Superior temporal gyrus (tissue), 1 donor: ENCODE results near the gene SPTBN2.
"Not testable (repeated sequence)": the region's sequence is repeated elsewhere in the genome, so short reads cannot be mapped to it uniquely, and the experiment has no call there.

Source experiments
- DNase-seq: peaks from one replicate; pipeline ENCODE4 v3.0.0-alpha.2; 2016; ENCODE audit errors: extremely low spot score

The SPTBN2 gene

GRCh38 chr11:66724167-66724566 is 4.8 kb downstream of the SPTBN2 start:
- DNase-seq: not testable (repeated sequence)

- no peak for DNase-seq
These were observed 5.3 kb downstream of the SPTBN2 start for GRCh38 chr11:66723693-66724092.

GRCh38 chr11:66722745-66723651 is 6.0 kb downstream of the SPTBN2 start:
- DNase-seq: no peak

GRCh38 chr11:66721939-66722338 is 7.1 kb downstream of the SPTBN2 start:
- DNase-seq: no peak

- no peak for DNase-seq
These were observed 8.0 kb downstream of the SPTBN2 start for GRCh38 chr11:66720899-66721470.

- DNase-seq: no peak
These were observed 8.7 kb downstream of the SPTBN2 start for GRCh38 chr11:66720223-66720898.

- DNase-seq: no peak
These were observed 9.7 kb downstream of the SPTBN2 start for GRCh38 chr11:66719111-66719872.

GRCh38 chr11:66718320-66718971 is 10.6 kb downstream of the SPTBN2 start:
- DNase-seq: no peak

- no peak for DNase-seq
These were observed 11.1 kb downstream of the SPTBN2 start for GRCh38 chr11:66717925-66718319.

- DNase-seq: no peak
These were observed 12.0 kb downstream of the SPTBN2 start for GRCh38 chr11:66716996-66717395.

GRCh38 chr11:66715346-66716085 is 13.5 kb downstream of the SPTBN2 start:
- no peak for DNase-seq

GRCh38 chr11:66713746-66714480 is 15.1 kb downstream of the SPTBN2 start:
- DNase-seq: no peak

GRCh38 chr11:66710384-66710930 is 18.6 kb downstream of the SPTBN2 start:
- no peak for DNase-seq

GRCh38 chr11:66708701-66709100 is 20.3 kb downstream of the SPTBN2 start:
- DNase-seq: no peak

- DNase-seq: no peak
These were observed 20.9 kb downstream of the SPTBN2 start for GRCh38 chr11:66708094-66708493.

GRCh38 chr11:66707486-66707885 is 21.5 kb downstream of the SPTBN2 start:
- DNase-seq: no peak

GRCh38 chr11:66706989-66707388 is 22.0 kb downstream of the SPTBN2 start:
- no peak for DNase-seq

- no peak for DNase-seq
These were observed 23.3 kb downstream of the SPTBN2 start for GRCh38 chr11:66705587-66706335.
